Gastroesophageal sphincter (tissue), 4 donors: ENCODE results near the gene C3orf62. TPM values are rescaled to one million over a fixed set of nuclear protein-coding genes. Genes with fewer than 3 reads are reported as not detected.
A peak's percentile ranks its signal among the peaks of the same experiment; 100 is the strongest.
"Not testable (repeated sequence)": the region's sequence is repeated elsewhere in the genome, so short reads cannot be mapped to it uniquely, and the experiment has no call there.

ENCODE experiments used
- ATAC-seq: fragments of 150-250 bp; one replicate; pipeline ENCODE4 v1.9.1; 2016; ENCODE audit warnings: mild to moderate bottlenecking, moderate library complexity
- H3K27ac ChIP-seq, 4 donors: fragments of 200-600 bp; sonication (generic) in 3 of 4; 1 replicate in 3 of 4; 2 replicates in 1 of 4; pipeline ENCODE4 v1.5.1; 2016 to 2019
- H3K27me3 ChIP-seq: fragments of 200-600 bp; sonication (generic); one replicate; pipeline ENCODE4 v1.5.1; 2019
- H3K36me3 ChIP-seq, 2 donors: fragments of 200-600 bp; sonication (generic); one replicate each; pipeline ENCODE4 v1.5.1; 2019; ENCODE audit warnings: control low read depth in 1 of 2
- H3K4me1 ChIP-seq, 3 donors: fragments of 200-600 bp; sonication (generic); 1 replicate in 2 of 3; 2 replicates in 1 of 3; pipeline ENCODE4 v1.5.1; 2016 to 2019; ENCODE audit warnings: control low read depth in 2 of 3
- H3K4me3 ChIP-seq, 2 donors: fragments of 200-600 bp; sonication (generic); one replicate each; pipeline ENCODE4 v1.5.1; 2019; ENCODE audit warnings: mild to moderate bottlenecking in 1 of 2, moderate library complexity in 1 of 2
- H3K9me3 ChIP-seq, 3 donors: fragments of 200-600 bp; sonication (generic); one replicate each; pipeline ENCODE4 v1.5.1; 2017 to 2019; ENCODE audit warnings: control low read depth in 2 of 3
- CTCF ChIP-seq, 4 experiments: fragments of 200-600 bp in 2 of 4; fragments of 450-650 bp in 2 of 4; sonication (generic) in 1 of 4; IDR thresholded peaks; one replicate each; pipeline ENCODE4 v1.5.1; 2017 to 2019; ENCODE audit warnings: antibody characterized with exemption in 4 of 4, mild to moderate bottlenecking in 2 of 4, moderate library complexity in 2 of 4
- EP300 ChIP-seq: sonication (generic); formaldehyde crosslinking; IDR thresholded peaks from one replicate; pipeline ENCODE4 v1.6.1; 2017; ENCODE audit warnings: antibody characterized with exemption, mild to moderate bottlenecking
- POLR2A ChIP-seq, 2 donors: fragments of 450-650 bp; IDR thresholded peaks; one replicate each; pipeline ENCODE4 v1.6.1; 2017; ENCODE audit warnings: antibody characterized with exemption in 2 of 2, mild to moderate bottlenecking in 2 of 2, moderate library complexity in 1 of 2
- POLR2AphosphoS5 ChIP-seq: sonication (generic); formaldehyde crosslinking; IDR thresholded peaks from one replicate; pipeline ENCODE4 v1.6.1; 2017; ENCODE audit warnings: antibody characterized with exemption
- WGBS, 2 donors: methylation state at CpG; one replicate each; pipeline ENCODE4 v1.1.5; 2018; ENCODE audit warnings: low coverage in 1 of 2; 5-methylcytosine and 5-hydroxymethylcytosine counted together
- total RNA-seq, 4 donors: library from RNA; depleted of rRNA; stranded (reverse); fragments of >200 nt; gene quantifications; one replicate each; pipeline ENCODE4 v1.1.0, GENCODE V29; 2016

C3orf62 gene
- total RNA-seq, 4 donors from 2014 or later: 3.5 to 14.9 (median 4.2) TPM

GRCh38 chr3:49253512-49253911, 23.5 kb downstream of the C3orf62 start:
- H3K27ac ChIP-seq: no peak overlapping the region
- peaks cover 0 to 36% (median 4%) of the 10 kb centered on the region in 3 donors for H3K4me1 ChIP-seq
- H3K9me3 ChIP-seq: no peaks in the 10 kb centered on the region
- H3K4me3 ChIP-seq: no peak overlapping the region
- H3K27me3 ChIP-seq: no peaks in the 10 kb centered on the region
- no peak for ATAC-seq
- no peaks in the 10 kb centered on the region for H3K36me3 ChIP-seq
- TF ChIP-seq EP300: no peak
- TF ChIP-seq POLR2A (IDR thresholded peaks at IDR 0.05): no peak
- TF ChIP-seq CTCF (IDR thresholded peaks at IDR 0.05): no peak
- TF ChIP-seq POLR2AphosphoS5: no peak
- 75 to 94% methylated on average over 2 of the region's 3 CpGs for WGBS, 2 donors

GRCh38 chr3:49248840-49249227, 28.2 kb downstream of the C3orf62 start:
- H3K4me3 ChIP-seq: no peak overlapping the region
- no peaks in the 10 kb centered on the region for H3K36me3 ChIP-seq
- no peaks in the 10 kb centered on the region for H3K27me3 ChIP-seq
- H3K27ac ChIP-seq: peak overlapping the region in 3 of 4 donors; percentile 54 to 70 (median 66)
- H3K4me1 ChIP-seq: peaks cover 0 to 27% (median 5%) of the 10 kb centered on the region in 3 donors
- no peaks in the 10 kb centered on the region for H3K9me3 ChIP-seq
- no peak for TF ChIP-seq CTCF (IDR thresholded peaks at IDR 0.05)
- TF ChIP-seq EP300: no peak
- peak; percentile 90 for ATAC-seq

GRCh38 chr3:49244581-49245205, 32.3 kb downstream of the C3orf62 start:
- no peak for ATAC-seq
- Histone ChIP-seq H3K36me3 (no peaks in the 10 kb centered on the region), H3K9me3 (no peaks in the 10 kb centered on the region), H3K4me3 (no peak overlapping the region), H3K27ac (no peak overlapping the region), H3K27me3 (no peaks in the 10 kb centered on the region), H3K4me1 (peaks cover 0 to 30% (median 5%) of the 10 kb centered on the region in 3 donors)
- 55% methylated on average over 1 of the region's 1 CpG; no CpG with 5 or more reads in 1 of the 2 donors for WGBS, 2 donors
- no peak for TF ChIP-seq POLR2A (IDR thresholded peaks at IDR 0.05)
- TF ChIP-seq POLR2AphosphoS5: no peak
- TF ChIP-seq CTCF (IDR thresholded peaks at IDR 0.05): no peak
- TF ChIP-seq EP300: no peak

GRCh38 chr3:49240091-49240490, 36.9 kb downstream of the C3orf62 start:
- peaks cover 0 to 30% (median 4%) of the 10 kb centered on the region in 3 donors for H3K4me1 ChIP-seq
- not testable (repeated sequence) for H3K4me3 ChIP-seq, H3K9me3 ChIP-seq, ATAC-seq, H3K27me3 ChIP-seq, H3K36me3 ChIP-seq
- WGBS, 2 donors: 93 to 100% methylated on average over 3 to 11 of the region's 11 CpGs
- peak overlapping the region in 2 of 4 donors; percentile 72 to 79 for H3K27ac ChIP-seq

- Histone ChIP-seq H3K4me1 (peaks cover 0 to 30% (median 4%) of the 10 kb centered on the region in 3 donors), H3K4me3 (no peak overlapping the region), H3K9me3 (peaks cover 0 to 9% (median 0%) of the 10 kb centered on the region in 3 donors), H3K27me3 (no peaks in the 10 kb centered on the region), H3K36me3 (no peaks in the 10 kb centered on the region), H3K27ac (peak overlapping the region; percentile 37 to 79 (median 74))
- 34 to 58% methylated on average over 4 to 9 of the region's 9 CpGs for WGBS, 2 donors
- peak; percentile 92 for ATAC-seq
- TF ChIP-seq POLR2AphosphoS5 (peak; percentile 72), EP300 (no peak), POLR2A (IDR thresholded peaks at IDR 0.05) (no peak), CTCF (IDR thresholded peaks at IDR 0.05) (no peak)
Measured at GRCh38 chr3:49238274-49239127, 38.5 kb downstream of the C3orf62 start.
